ENCODE data around the gene RSRC1.

Gene RSRC1

GRCh38 chr3:158505117-158505516 lies 395.2 kb downstream of the RSRC1 start:
- H3K4me3 ChIP-seq (ENCODE audit: low read length in 2 of 2) = no peak overlapping the region
- no peak overlapping the region for H3K23ac ChIP-seq (ENCODE audit: low read depth, low read length, poor library complexity)
- no peak overlapping the region for H2AFZ ChIP-seq (ENCODE audit: low read length)
- H3K4ac ChIP-seq (ENCODE audit: low read length) = no peak overlapping the region
- no peak overlapping the region for H3K14ac ChIP-seq (ENCODE audit: low read length)
- no peak overlapping the region for H4K8ac ChIP-seq (ENCODE audit: low read depth, low read length)
- no peak for DNase-seq (ENCODE audit: low spot score)
- no peaks in the 10 kb centered on the region for H3K27me3 ChIP-seq (ENCODE audit: control insufficient read depth in 3 of 3, insufficient read depth in 3 of 3, low read depth in 1 of 3, low read length in 3 of 3)
- no peak overlapping the region for H2BK12ac ChIP-seq (ENCODE audit: low read length)
- H3K9ac ChIP-seq (ENCODE audit: low read depth, low read length, poor library complexity) = no peak overlapping the region
- no peaks in the 10 kb centered on the region for H3K36me3 ChIP-seq (replicated peaks in 1 of 2; ENCODE audit: control insufficient read depth in 2 of 2, insufficient read depth in 2 of 2, low read length in 2 of 2)
- no peak overlapping the region for H2BK5ac ChIP-seq (ENCODE audit: low read length)
- no peaks in the 10 kb centered on the region for H3K79me1 ChIP-seq (ENCODE audit: low read depth, low read length)
- H3K9me3 ChIP-seq (replicated peaks in 1 of 2; ENCODE audit: control insufficient read depth in 2 of 2, insufficient read depth in 1 of 2, low read depth in 1 of 2, low read length in 2 of 2) = peaks cover 0 to 2% of the 10 kb centered on the region in 2 donors
- H2AK5ac ChIP-seq (ENCODE audit: low read depth, low read length) = no peak overlapping the region
- no peak overlapping the region for H3K27ac ChIP-seq (replicated peaks; ENCODE audit: low read length)
- H4K91ac ChIP-seq (ENCODE audit: low read depth, low read length, poor library complexity) = no peak overlapping the region
- no peak overlapping the region for H3K4me2 ChIP-seq (ENCODE audit: insufficient read depth, low read length, poor library complexity, severe bottlenecking)
- H2BK15ac ChIP-seq (ENCODE audit: low read length) = no peak overlapping the region
- no peak overlapping the region for H3K18ac ChIP-seq (ENCODE audit: low read length)
- H3K4me1 ChIP-seq (ENCODE audit: control insufficient read depth in 2 of 2, insufficient read depth in 1 of 2, low read depth in 1 of 2, low read length in 2 of 2) = no peaks in the 10 kb centered on the region
- no peak overlapping the region for H2BK120ac ChIP-seq (ENCODE audit: low read depth, low read length)

DNA sequence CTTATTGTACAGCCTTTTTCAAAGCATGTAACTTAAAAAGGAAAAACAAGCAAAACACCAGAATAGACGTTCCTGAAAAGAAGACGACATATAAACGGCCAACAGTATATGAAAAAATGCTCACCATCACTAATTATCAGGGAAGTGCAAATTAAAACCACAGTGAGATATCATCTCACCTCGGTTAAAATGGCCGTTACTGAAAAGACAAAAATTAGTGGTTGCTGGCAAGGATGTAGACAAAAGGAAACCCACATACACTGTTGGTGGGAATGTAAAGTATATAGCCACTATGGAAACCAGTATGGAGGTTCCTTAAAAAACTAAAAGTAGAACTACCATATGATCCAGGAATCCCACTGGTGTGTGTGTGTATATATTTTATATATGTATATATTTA lies 396.6 kb downstream of the RSRC1 start:
- no peak overlapping the region for H3K4me3 ChIP-seq (ENCODE audit: low read length in 2 of 2)

GRCh38 chr3:158508481-158508880 lies 398.6 kb downstream of the RSRC1 start:
- Histone ChIP-seq H3K27me3 (ENCODE audit: control insufficient read depth in 3 of 3, insufficient read depth in 3 of 3, low read depth in 1 of 3, low read length in 3 of 3) (no peaks in the 10 kb centered on the region), H3K23ac (ENCODE audit: low read depth, low read length, poor library complexity) (no peak overlapping the region), H3K9ac (ENCODE audit: low read depth, low read length, poor library complexity) (no peak overlapping the region), H2BK120ac (ENCODE audit: low read depth, low read length) (no peak overlapping the region), H4K8ac (ENCODE audit: low read depth, low read length) (no peak overlapping the region), H3K36me3 (replicated peaks in 1 of 2; ENCODE audit: control insufficient read depth in 2 of 2, insufficient read depth in 2 of 2, low read length in 2 of 2) (no peaks in the 10 kb centered on the region), H3K4me1 (ENCODE audit: control insufficient read depth in 2 of 2, insufficient read depth in 1 of 2, low read depth in 1 of 2, low read length in 2 of 2) (no peaks in the 10 kb centered on the region), H3K27ac (replicated peaks; ENCODE audit: low read length) (no peak overlapping the region), H2AK5ac (ENCODE audit: low read depth, low read length) (no peak overlapping the region), H3K14ac (ENCODE audit: low read length) (no peak overlapping the region), H3K4me2 (ENCODE audit: insufficient read depth, low read length, poor library complexity, severe bottlenecking) (no peak overlapping the region), H2BK15ac (ENCODE audit: low read length) (no peak overlapping the region), H3K9me3 (replicated peaks in 1 of 2; ENCODE audit: control insufficient read depth in 2 of 2, insufficient read depth in 1 of 2, low read depth in 1 of 2, low read length in 2 of 2) (no peaks in the 10 kb centered on the region), H3K79me1 (ENCODE audit: low read depth, low read length) (no peaks in the 10 kb centered on the region), H2BK12ac (ENCODE audit: low read length) (no peak overlapping the region), H4K91ac (ENCODE audit: low read depth, low read length, poor library complexity) (no peak overlapping the region), H2BK5ac (ENCODE audit: low read length) (no peak overlapping the region), H3K4ac (ENCODE audit: low read length) (no peak overlapping the region), H3K4me3 (ENCODE audit: low read length in 2 of 2) (no peak overlapping the region), H2AFZ (ENCODE audit: low read length) (no peak overlapping the region), H3K18ac (ENCODE audit: low read length) (no peak overlapping the region)
- no CpG with 5 or more reads among the region's 7 CpGs for WGBS, 2 donors (ENCODE audit: extremely low coverage in 2 of 2, insufficient read length in 2 of 2, insufficient replicate concordance in 1 of 2)
- no peak for DNase-seq (ENCODE audit: low spot score)

More for the DNA sequence above, 396.6 kb downstream of the RSRC1 start:
- Histone ChIP-seq H3K23ac (ENCODE audit: low read depth, low read length, poor library complexity) (no peak overlapping the region), H3K14ac (ENCODE audit: low read length) (no peak overlapping the region), H4K8ac (ENCODE audit: low read depth, low read length) (no peak overlapping the region), H3K9ac (ENCODE audit: low read depth, low read length, poor library complexity) (no peak overlapping the region), H2AK5ac (ENCODE audit: low read depth, low read length) (no peak overlapping the region), H2BK120ac (ENCODE audit: low read depth, low read length) (no peak overlapping the region), H3K36me3 (replicated peaks in 1 of 2; ENCODE audit: control insufficient read depth in 2 of 2, insufficient read depth in 2 of 2, low read length in 2 of 2) (no peaks in the 10 kb centered on the region), H3K4me1 (ENCODE audit: control insufficient read depth in 2 of 2, insufficient read depth in 1 of 2, low read depth in 1 of 2, low read length in 2 of 2) (no peaks in the 10 kb centered on the region), H3K9me3 (replicated peaks in 1 of 2; ENCODE audit: control insufficient read depth in 2 of 2, insufficient read depth in 1 of 2, low read depth in 1 of 2, low read length in 2 of 2) (peaks cover 0 to 2% of the 10 kb centered on the region in 2 donors), H4K91ac (ENCODE audit: low read depth, low read length, poor library complexity) (no peak overlapping the region), H2BK15ac (ENCODE audit: low read length) (no peak overlapping the region), H3K18ac (ENCODE audit: low read length) (no peak overlapping the region), H3K27me3 (ENCODE audit: control insufficient read depth in 3 of 3, insufficient read depth in 3 of 3, low read depth in 1 of 3, low read length in 3 of 3) (no peaks in the 10 kb centered on the region), H3K4me2 (ENCODE audit: insufficient read depth, low read length, poor library complexity, severe bottlenecking) (no peak overlapping the region), H3K79me1 (ENCODE audit: low read depth, low read length) (no peaks in the 10 kb centered on the region), H3K4ac (ENCODE audit: low read length) (no peak overlapping the region), H2AFZ (ENCODE audit: low read length) (no peak overlapping the region), H3K27ac (replicated peaks; ENCODE audit: low read length) (no peak overlapping the region), H2BK5ac (ENCODE audit: low read length) (no peak overlapping the region), H2BK12ac (ENCODE audit: low read length) (no peak overlapping the region)
- no CpG with 5 or more reads among the region's 5 CpGs for WGBS, 2 donors (ENCODE audit: extremely low coverage in 2 of 2, insufficient read length in 2 of 2, insufficient replicate concordance in 1 of 2)
- no peak for DNase-seq (ENCODE audit: low spot score)

DNA sequence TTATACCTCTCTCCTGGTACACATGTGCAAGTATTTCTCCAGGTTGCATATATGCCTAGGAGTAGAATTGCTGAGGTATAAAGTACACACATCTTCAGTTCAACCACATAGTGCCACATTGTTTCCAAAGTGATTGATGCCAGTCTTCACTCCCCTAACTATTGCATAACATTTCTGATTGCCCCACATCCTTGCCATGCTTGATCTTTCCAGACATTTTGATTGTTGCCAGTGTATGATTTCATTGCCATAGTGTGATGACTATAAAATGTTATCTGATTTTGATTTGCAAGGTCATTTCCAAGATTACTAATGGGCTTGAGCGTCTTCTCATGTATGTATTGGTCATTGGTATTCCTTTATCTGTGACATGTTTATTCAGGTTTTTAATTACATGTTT lies 400.0 kb downstream of the RSRC1 start:
- no peak overlapping the region for H2AK5ac ChIP-seq (ENCODE audit: low read depth, low read length)
- H2BK12ac ChIP-seq (ENCODE audit: low read length) = no peak overlapping the region
- no peak overlapping the region for H3K9ac ChIP-seq (ENCODE audit: low read depth, low read length, poor library complexity)
- no peak overlapping the region for H2AFZ ChIP-seq (ENCODE audit: low read length)
- no peak overlapping the region for H3K14ac ChIP-seq (ENCODE audit: low read length)
- no CpG with 5 or more reads among the region's 1 CpG for WGBS, 2 donors (ENCODE audit: extremely low coverage in 2 of 2, insufficient read length in 2 of 2, insufficient replicate concordance in 1 of 2)
- no peak overlapping the region for H2BK5ac ChIP-seq (ENCODE audit: low read length)
- no peaks in the 10 kb centered on the region for H3K36me3 ChIP-seq (replicated peaks in 1 of 2; ENCODE audit: control insufficient read depth in 2 of 2, insufficient read depth in 2 of 2, low read length in 2 of 2)
- DNase-seq (ENCODE audit: low spot score) = no peak
- H3K23ac ChIP-seq (ENCODE audit: low read depth, low read length, poor library complexity) = no peak overlapping the region
- H2BK120ac ChIP-seq (ENCODE audit: low read depth, low read length) = no peak overlapping the region
- H3K27ac ChIP-seq (replicated peaks; ENCODE audit: low read length) = no peak overlapping the region
- no peaks in the 10 kb centered on the region for H3K79me1 ChIP-seq (ENCODE audit: low read depth, low read length)
- no peaks in the 10 kb centered on the region for H3K9me3 ChIP-seq (replicated peaks in 1 of 2; ENCODE audit: control insufficient read depth in 2 of 2, insufficient read depth in 1 of 2, low read depth in 1 of 2, low read length in 2 of 2)
- no peak overlapping the region for H2BK15ac ChIP-seq (ENCODE audit: low read length)
- H4K8ac ChIP-seq (ENCODE audit: low read depth, low read length) = no peak overlapping the region
- no peak overlapping the region for H3K18ac ChIP-seq (ENCODE audit: low read length)
- no peaks in the 10 kb centered on the region for H3K4me1 ChIP-seq (ENCODE audit: control insufficient read depth in 2 of 2, insufficient read depth in 1 of 2, low read depth in 1 of 2, low read length in 2 of 2)
- no peaks in the 10 kb centered on the region for H3K27me3 ChIP-seq (ENCODE audit: control insufficient read depth in 3 of 3, insufficient read depth in 3 of 3, low read depth in 1 of 3, low read length in 3 of 3)
- H3K4me3 ChIP-seq (ENCODE audit: low read length in 2 of 2) = no peak overlapping the region
- H4K91ac ChIP-seq (ENCODE audit: low read depth, low read length, poor library complexity) = no peak overlapping the region
- no peak overlapping the region for H3K4me2 ChIP-seq (ENCODE audit: insufficient read depth, low read length, poor library complexity, severe bottlenecking)
- no peak overlapping the region for H3K4ac ChIP-seq (ENCODE audit: low read length)

All from neuronal stem cell (in vitro differentiated cells).